ENCODE results near the gene DCAF4.

- TF ChIP-seq, protein P1, sequence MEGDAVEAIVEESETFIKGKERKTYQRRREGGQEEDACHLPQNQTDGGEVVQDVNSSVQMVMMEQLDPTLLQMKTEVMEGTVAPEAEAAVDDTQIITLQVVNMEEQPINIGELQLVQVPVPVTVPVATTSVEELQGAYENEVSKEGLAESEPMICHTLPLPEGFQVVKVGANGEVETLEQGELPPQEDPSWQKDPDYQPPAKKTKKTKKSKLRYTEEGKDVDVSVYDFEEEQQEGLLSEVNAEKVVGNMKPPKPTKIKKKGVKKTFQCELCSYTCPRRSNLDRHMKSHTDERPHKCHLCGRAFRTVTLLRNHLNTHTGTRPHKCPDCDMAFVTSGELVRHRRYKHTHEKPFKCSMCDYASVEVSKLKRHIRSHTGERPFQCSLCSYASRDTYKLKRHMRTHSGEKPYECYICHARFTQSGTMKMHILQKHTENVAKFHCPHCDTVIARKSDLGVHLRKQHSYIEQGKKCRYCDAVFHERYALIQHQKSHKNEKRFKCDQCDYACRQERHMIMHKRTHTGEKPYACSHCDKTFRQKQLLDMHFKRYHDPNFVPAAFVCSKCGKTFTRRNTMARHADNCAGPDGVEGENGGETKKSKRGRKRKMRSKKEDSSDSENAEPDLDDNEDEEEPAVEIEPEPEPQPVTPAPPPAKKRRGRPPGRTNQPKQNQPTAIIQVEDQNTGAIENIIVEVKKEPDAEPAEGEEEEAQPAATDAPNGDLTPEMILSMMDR (IDR thresholded peaks at IDR 0.05) = peak in 5 of 7 experiments; percentile 46 to 89 (median 78)
- TF ChIP-seq EP300 (IDR thresholded peaks at IDR 0.05) = no peak
- no peak for TF ChIP-seq POLR2A (IDR thresholded peaks at IDR 0.05)
- TF ChIP-seq POLR2AphosphoS5 (IDR thresholded peaks at IDR 0.05) = no peak
Observed at GRCh38 chr14:72948481-72949138, 22.3 kb downstream of the DCAF4 start.
